ENCODE results near the gene LYZL2. TPM values are rescaled to one million over a fixed set of nuclear protein-coding genes. Genes with fewer than 3 reads are reported as not detected.
A peak's percentile ranks its signal among the peaks of the same experiment; 100 is the strongest.

Gene LYZL2
- total RNA-seq, 1 experiment from 2014 or later = not detected

GRCh38 chr10:30581779-30582380 lies 47.7 kb downstream of the LYZL2 start:
- ChIA-PET CTCF (interaction anchor here (0.7 to 2.9 kb wide), 17 partner anchors 9 to 222 kb away, joined by 3 to 33 read pairs (median 4); no protein-coding TSS in a partner anchor), POLR2A (no interaction called here), RAD21 (ENCODE audit: low non-redundant PET in 1 of 2, low total read pairs in 2 of 2, uncharacterized antibody in 2 of 2, unreplicated experiment in 2 of 2) (interaction anchor here in 1 of 2 experiments (0.6 to 1.2 kb wide), 2 partner anchors 9 to 58 kb away, joined by 4 to 8 read pairs; no protein-coding TSS in a partner anchor)
- intact Hi-C loops (cut with micrococcal nuclease) = no loop called here
- peak; percentile 36 for DNase-seq (ENCODE audit: low read depth, low spot score)
- H4K20me1 ChIP-seq (ENCODE audit: insufficient read depth) = no peaks in the 10 kb centered on the region
- H3K4me2 ChIP-seq (ENCODE audit: low read length) = no peak overlapping the region
- no peak overlapping the region for H3K4me3 ChIP-seq (replicated peaks in 1 of 2; ENCODE audit: low read depth in 1 of 2, low read length in 2 of 2)
- H2AFZ ChIP-seq (ENCODE audit: low read depth, low read length, poor library complexity, severe bottlenecking) = peak overlapping the region; percentile 74
- H3K27ac ChIP-seq (ENCODE audit: low read depth, low read length) = no peak overlapping the region
- no peaks in the 10 kb centered on the region for H3K79me2 ChIP-seq (ENCODE audit: insufficient read depth, low read length)
- no peaks in the 10 kb centered on the region for H3K36me3 ChIP-seq (ENCODE audit: control insufficient read depth in 1 of 2, insufficient read depth in 2 of 2, low read length in 2 of 2)
- H3K9me3 ChIP-seq (ENCODE audit: control insufficient read depth in 1 of 2, insufficient read depth in 1 of 2, low read depth in 1 of 2, low read length in 2 of 2) = no peaks in the 10 kb centered on the region
- H3K9me2 ChIP-seq (ENCODE audit: insufficient read depth) = no peaks in the 10 kb centered on the region
- TF ChIP-seq POLR2AphosphoS5 (IDR thresholded peaks at IDR 0.05; ENCODE audit: low read depth, low read length) = no peak
- peak; percentile 38 to 86 (median 84); a peak in 4 of 6 replicates for TF ChIP-seq CTCF (IDR thresholded peaks at IDR 0.05 in 2 of 3, conservative IDR thresholded peaks at IDR 0.05 in 1 of 3; ENCODE audit: borderline replicate concordance in 1 of 3, insufficient read depth in 1 of 3, low read depth in 2 of 3, low read length in 2 of 3)
- peak; percentile 51 for TF ChIP-seq RAD21 (IDR thresholded peaks at IDR 0.05; ENCODE audit: low read depth)
- no TSS peak for BruUV-seq (replicated peaks)
- no peaks in the 10 kb centered on the region for H3K27me3 ChIP-seq (ENCODE audit: insufficient read depth, low read length)
- H3K9ac ChIP-seq (ENCODE audit: low read length) = no peak overlapping the region
- H3K4me1 ChIP-seq (ENCODE audit: control insufficient read depth in 1 of 2, insufficient read depth in 2 of 2, low read length in 2 of 2) = peaks cover 11 to 13% of the 10 kb centered on the region in 2 experiments; a peak in 3 of 4 replicates
- ATAC-seq = peak; percentile 79

- ATAC-seq = no peak
- H3K79me2 ChIP-seq (ENCODE audit: insufficient read depth, low read length) = no peaks in the 10 kb centered on the region
- BruUV-seq (replicated peaks) = no TSS peak
- ChIA-PET CTCF (interaction anchor here (0.5 to 2.9 kb wide), 4 partner anchors 11 to 188 kb away, joined by 4 to 33 read pairs (median 6); no protein-coding TSS in a partner anchor), RAD21 (ENCODE audit: low non-redundant PET in 1 of 2, low total read pairs in 2 of 2, uncharacterized antibody in 2 of 2, unreplicated experiment in 2 of 2) (interaction anchor here in 1 of 2 experiments (0.6 kb wide), 1 partner anchor 222 kb away, joined by 3 read pairs; no protein-coding TSS in a partner anchor), POLR2A (no interaction called here)
- no peak for DNase-seq (ENCODE audit: low read depth, low spot score)
- TF ChIP-seq ATF3 (IDR thresholded peaks at IDR 0.05) = no peak
- no peak for TF ChIP-seq POLR2AphosphoS5 (IDR thresholded peaks at IDR 0.05; ENCODE audit: low read depth, low read length)
- no peak for TF ChIP-seq YY1 (IDR thresholded peaks at IDR 0.05; ENCODE audit: extremely low read depth, insufficient replicate concordance, low read depth, low read length)
- no peak overlapping the region for H3K27ac ChIP-seq (ENCODE audit: low read depth, low read length)
- no peak overlapping the region for H3K9ac ChIP-seq (ENCODE audit: low read length)
- H3K9me2 ChIP-seq (ENCODE audit: insufficient read depth) = no peaks in the 10 kb centered on the region
- no peak overlapping the region for H2AFZ ChIP-seq (ENCODE audit: low read depth, low read length, poor library complexity, severe bottlenecking)
- no peaks in the 10 kb centered on the region for H3K27me3 ChIP-seq (ENCODE audit: insufficient read depth, low read length)
- intact Hi-C loops (cut with micrococcal nuclease) = no loop called here
- H3K4me2 ChIP-seq (ENCODE audit: low read length) = no peak overlapping the region
- no peaks in the 10 kb centered on the region for H3K9me3 ChIP-seq (ENCODE audit: control insufficient read depth in 1 of 2, insufficient read depth in 1 of 2, low read depth in 1 of 2, low read length in 2 of 2)
- peaks cover 11 to 13% of the 10 kb centered on the region in 2 experiments; a peak in 3 of 4 replicates for H3K4me1 ChIP-seq (ENCODE audit: control insufficient read depth in 1 of 2, insufficient read depth in 2 of 2, low read length in 2 of 2)
- H3K4me3 ChIP-seq (replicated peaks in 1 of 2; ENCODE audit: low read depth in 1 of 2, low read length in 2 of 2) = no peak overlapping the region
- H3K36me3 ChIP-seq (ENCODE audit: control insufficient read depth in 1 of 2, insufficient read depth in 2 of 2, low read length in 2 of 2) = no peaks in the 10 kb centered on the region
- H4K20me1 ChIP-seq (ENCODE audit: insufficient read depth) = no peaks in the 10 kb centered on the region
Observed at GRCh38 chr10:30580676-30581075, 48.9 kb downstream of the LYZL2 start.
